K562 (cell line): ENCODE data around the gene AGFG1. TPM values are rescaled to one million over a fixed set of nuclear protein-coding genes. Genes with fewer than 3 reads are reported as not detected.

Experiments used
- BHLHE40 ChIP-seq: IDR thresholded peaks from 2 replicates; pipeline ENCODE4 v1.6.1; 2011; ENCODE audit warnings: low read length, improper control_type of control experiment
- EGR1 ChIP-seq: fragments of 450-650 bp; conservative IDR thresholded peaks from 2 replicates; pipeline ENCODE4 v1.6.1; 2017; ENCODE audit warnings: mild to moderate bottlenecking
- EP400 ChIP-seq: fragments of 450-650 bp; IDR thresholded peaks from 2 replicates; pipeline ENCODE4 v1.6.1; 2017; ENCODE audit warnings: antibody characterized with exemption, mild to moderate bottlenecking, moderate library complexity
- ERF ChIP-seq: fragments of 450-650 bp; formaldehyde crosslinking; IDR thresholded peaks from 2 replicates; pipeline ENCODE4 v1.4.0; 2020; ENCODE audit warnings: mild to moderate bottlenecking, mixed read lengths
- GATAD2A ChIP-seq: fragments of 450-650 bp; IDR thresholded peaks from 2 replicates; pipeline ENCODE4 v1.6.1; 2017
- GTF2A2 ChIP-seq: IDR thresholded peaks from 2 replicates; pipeline ENCODE4 v1.6.1; 2016; ENCODE audit warnings: mild to moderate bottlenecking, missing genetic modification characterization, missing compliant biosample characterization
- HDAC2 ChIP-seq: fragments of 450-650 bp; IDR thresholded peaks from 2 replicates; pipeline ENCODE4 v1.6.1; 2016; ENCODE audit warnings: mild to moderate bottlenecking
- ILF3 ChIP-seq: fragments of 450-650 bp; IDR thresholded peaks from 2 replicates; pipeline ENCODE4 v1.6.1; 2018; ENCODE audit warnings: antibody characterized with exemption, mild to moderate bottlenecking, moderate library complexity, borderline replicate concordance
- MED1 ChIP-seq: sonication (generic); formaldehyde crosslinking; IDR thresholded peaks from 2 replicates; pipeline ENCODE4 v1.8.1; 2023; ENCODE audit warnings: missing genetic modification reagents, borderline replicate concordance
- MTF1 ChIP-seq: fragments of 250-450 bp; sonication (Bioruptor Pico); IDR thresholded peaks from 2 replicates; pipeline ENCODE4 v1.9.0; 2021; ENCODE audit warnings: moderate library complexity, mild to moderate bottlenecking, inconsistent platforms, borderline replicate concordance
- RB1 ChIP-seq: fragments of 450-650 bp; IDR thresholded peaks from 2 replicates; pipeline ENCODE4 v1.6.1; 2017; ENCODE audit warnings: low read depth, mild to moderate bottlenecking
- RBM17 ChIP-seq: fragments of 200-400 bp; formaldehyde crosslinking; IDR thresholded peaks from 2 replicates; pipeline ENCODE4 v1.6.1; 2017; ENCODE audit warnings: low read depth, mild to moderate bottlenecking, low read length, borderline replicate concordance
- SIN3A ChIP-seq, 2 experiments: fragments of 150-350 bp in 1 of 2; IDR thresholded peaks; 2 replicates each; pipeline ENCODE4 v1.6.1; 2011 to 2016; ENCODE audit warnings: borderline replicate concordance in 2 of 2, low read depth in 2 of 2, low read length in 2 of 2, mild to moderate bottlenecking in 2 of 2, moderate library complexity in 2 of 2; ENCODE audit not compliant: control insufficient read depth in 1 of 2
- TAF7 ChIP-seq: fragments of 450-650 bp; IDR thresholded peaks from 2 replicates; pipeline ENCODE4 v1.6.1; 2016; ENCODE audit warnings: missing genetic modification characterization, missing compliant biosample characterization
- TOE1 ChIP-seq, 2 experiments: fragments of 450-650 bp in 1 of 2; sonication (generic) in 1 of 2; formaldehyde crosslinking in 1 of 2; IDR thresholded peaks; 2 replicates each; pipeline versions ENCODE4 v1.7.1 to v1.8.0; 2016 to 2022; ENCODE audit warnings: borderline replicate concordance in 2 of 2, mild to moderate bottlenecking in 2 of 2, antibody characterized with exemption in 1 of 2, inconsistent platforms in 1 of 2, low read depth in 1 of 2, missing genetic modification reagents in 1 of 2, moderate library complexity in 1 of 2
- ZNF274 ChIP-seq: IDR thresholded peaks from 2 replicates; pipeline ENCODE4 v1.6.1; 2011; ENCODE audit warnings: low read depth, mild to moderate bottlenecking, low read length, moderate library complexity, borderline replicate concordance
- ZNF384 ChIP-seq: IDR thresholded peaks from 2 replicates; pipeline ENCODE4 v1.6.1; 2012; ENCODE audit warnings: low read depth, low read length, improper control_type of control experiment
- ZNF644 ChIP-seq: fragments of 200-800 bp; sonication (Bioruptor generic); IDR thresholded peaks from 2 replicates; pipeline ENCODE4 v1.6.1; 2016; ENCODE audit warnings: low read depth, missing genetic modification characterization, missing compliant biosample characterization
- polyA plus RNA-seq, 8 experiments: library from polyadenylated mRNA; depleted of rRNA in 4 of 8; stranded (reverse) in 5 of 8; unstranded in 3 of 8; fragments of >200 nt; fragmentation: Nextera tagmentation in 2 of 8; fragmentation: Illumina TruSeq in 1 of 8; extraction: Ambion mirVana in 2 of 8; extraction: Trizol in 1 of 8; gene quantifications; 2 replicates each; pipeline versions ENCODE4 v1.2.1 to v1.2.3, GENCODE V29; 2011 to 2014; ENCODE audit warnings: inconsistent platforms in 1 of 8, missing spikeins in 1 of 8
- total RNA-seq, 7 experiments: library from RNA; depleted of rRNA in 6 of 7; stranded (reverse); fragments of >200 nt in 6 of 7; fragmentation: Illumina TruSeq in 2 of 7; extraction: Trizol in 2 of 7; gene quantifications; 2 replicates each; pipeline versions ENCODE4 v1.2.1 to v1.2.3, GENCODE V29; 2011 to 2021; ENCODE audit warnings: low replicate concordance in 1 of 7
- TF ChIP-seq, protein P1 (sequence below): sonication (generic); formaldehyde crosslinking; IDR thresholded peaks from 2 replicates; pipeline ENCODE4 v1.8.0; 2022; ENCODE audit warnings: mild to moderate bottlenecking, missing genetic modification reagents
- TF ChIP-seq, protein P2 (sequence below), 2 experiments: fragments of 200-800 bp in 1 of 2; sonication (Bioruptor generic) in 1 of 2; sonication (generic) in 1 of 2; formaldehyde crosslinking in 1 of 2; IDR thresholded peaks in 1 of 2; conservative IDR thresholded peaks in 1 of 2; 2 replicates each; pipeline versions ENCODE4 v1.5.0 to v1.6.1; 2016 to 2020; ENCODE audit warnings: missing compliant biosample characterization in 1 of 2, missing genetic modification characterization in 1 of 2, missing genetic modification reagents in 1 of 2
- TF ChIP-seq, protein P3 (sequence below): sonication (generic); formaldehyde crosslinking; IDR thresholded peaks from 2 replicates; pipeline ENCODE4 v1.8.1; 2023; ENCODE audit warnings: mild to moderate bottlenecking, missing genetic modification reagents, moderate library complexity
- TF ChIP-seq, protein P4 (sequence below): fragments of 200-800 bp; sonication (Bioruptor generic); IDR thresholded peaks from 2 replicates; pipeline ENCODE4 v1.6.1; 2017; ENCODE audit warnings: missing genetic modification characterization, missing compliant biosample characterization

AGFG1 gene
- total and polyA plus RNA-seq, 9 of the 15 experiments (the other 6 are each of a cell fraction or from before 2014, with no cell fraction given) = 11.2 to 97.5 (median 36.0) TPM

DNA sequence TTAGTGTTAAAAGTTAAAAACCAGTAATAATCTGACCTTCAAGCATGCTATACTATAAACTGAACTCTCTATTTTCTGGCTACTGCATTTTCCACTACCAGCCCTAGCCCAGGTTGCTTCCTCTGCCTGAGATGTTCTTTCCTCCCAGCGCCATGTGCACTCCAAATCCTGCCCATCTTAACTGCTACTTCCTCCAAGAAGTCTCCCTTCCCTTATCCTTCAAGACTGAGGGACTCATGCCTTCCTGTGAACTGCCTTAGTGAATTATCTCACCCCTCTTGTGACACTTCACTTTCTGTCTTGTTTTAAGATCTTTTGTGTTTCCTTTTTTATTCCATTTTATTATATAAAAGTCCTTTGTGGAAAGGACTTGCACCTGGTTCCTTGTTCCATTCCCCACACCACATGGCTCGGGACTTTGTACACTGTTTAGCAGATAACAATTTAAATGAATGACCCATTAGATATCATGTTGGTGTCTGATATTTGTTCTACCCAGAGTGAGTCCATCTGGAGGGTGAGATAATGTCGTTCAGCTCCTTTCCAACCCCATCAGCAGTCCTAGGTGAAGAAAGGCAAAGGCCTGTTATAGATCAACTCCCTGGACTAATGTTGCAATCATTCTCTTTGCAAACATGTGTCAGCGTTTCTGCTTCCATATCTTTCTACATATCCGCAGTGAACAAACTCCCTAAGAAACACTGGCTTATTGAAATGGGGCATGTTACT is 20.9 kb upstream of the AGFG1 start (continued):
- TF ChIP-seq, protein P1, sequence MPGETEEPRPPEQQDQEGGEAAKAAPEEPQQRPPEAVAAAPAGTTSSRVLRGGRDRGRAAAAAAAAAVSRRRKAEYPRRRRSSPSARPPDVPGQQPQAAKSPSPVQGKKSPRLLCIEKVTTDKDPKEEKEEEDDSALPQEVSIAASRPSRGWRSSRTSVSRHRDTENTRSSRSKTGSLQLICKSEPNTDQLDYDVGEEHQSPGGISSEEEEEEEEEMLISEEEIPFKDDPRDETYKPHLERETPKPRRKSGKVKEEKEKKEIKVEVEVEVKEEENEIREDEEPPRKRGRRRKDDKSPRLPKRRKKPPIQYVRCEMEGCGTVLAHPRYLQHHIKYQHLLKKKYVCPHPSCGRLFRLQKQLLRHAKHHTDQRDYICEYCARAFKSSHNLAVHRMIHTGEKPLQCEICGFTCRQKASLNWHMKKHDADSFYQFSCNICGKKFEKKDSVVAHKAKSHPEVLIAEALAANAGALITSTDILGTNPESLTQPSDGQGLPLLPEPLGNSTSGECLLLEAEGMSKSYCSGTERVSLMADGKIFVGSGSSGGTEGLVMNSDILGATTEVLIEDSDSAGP (CRISPR knock-in tag) = no peak
- no peak for TF ChIP-seq MTF1 (CRISPR knock-in tag)
- TF ChIP-seq RBM17 = no peak
- TF ChIP-seq, protein P2, sequence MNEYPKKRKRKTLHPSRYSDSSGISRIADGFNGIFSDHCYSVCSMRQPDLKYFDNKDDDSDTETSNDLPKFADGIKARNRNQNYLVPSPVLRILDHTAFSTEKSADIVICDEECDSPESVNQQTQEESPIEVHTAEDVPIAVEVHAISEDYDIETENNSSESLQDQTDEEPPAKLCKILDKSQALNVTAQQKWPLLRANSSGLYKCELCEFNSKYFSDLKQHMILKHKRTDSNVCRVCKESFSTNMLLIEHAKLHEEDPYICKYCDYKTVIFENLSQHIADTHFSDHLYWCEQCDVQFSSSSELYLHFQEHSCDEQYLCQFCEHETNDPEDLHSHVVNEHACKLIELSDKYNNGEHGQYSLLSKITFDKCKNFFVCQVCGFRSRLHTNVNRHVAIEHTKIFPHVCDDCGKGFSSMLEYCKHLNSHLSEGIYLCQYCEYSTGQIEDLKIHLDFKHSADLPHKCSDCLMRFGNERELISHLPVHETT (CRISPR knock-in tag; conservative IDR thresholded peaks at IDR 0.05 in 1 of 2, IDR thresholded peaks at IDR 0.05 in 1 of 2) = peak in 1 of 2 experiments; percentile 70; a peak in 2 of 4 replicates
- no peak for TF ChIP-seq ERF (CRISPR knock-in tag)
- TF ChIP-seq TAF7 (tag) = no peak
- no peak for TF ChIP-seq ILF3
- 0 out of 2 replicates have a peak, but pooled peaks have one; percentile 62 for TF ChIP-seq ZNF274
- TF ChIP-seq BHLHE40 = peak; percentile 71
- peak; percentile 89 for TF ChIP-seq HDAC2
- TF ChIP-seq ZNF644 (tag) = peak; percentile 93
- TF ChIP-seq ZNF384 = peak; percentile 7; the same call in 1 of the 2 replicates
- peak; percentile 85 for TF ChIP-seq GATAD2A
- no peak for TF ChIP-seq SIN3A (IDR thresholded peaks at IDR 0.05; ENCODE audit: borderline replicate concordance in 2 of 2, control insufficient read depth in 1 of 2, low read depth in 2 of 2, low read length in 2 of 2)
- TF ChIP-seq, protein P3, sequence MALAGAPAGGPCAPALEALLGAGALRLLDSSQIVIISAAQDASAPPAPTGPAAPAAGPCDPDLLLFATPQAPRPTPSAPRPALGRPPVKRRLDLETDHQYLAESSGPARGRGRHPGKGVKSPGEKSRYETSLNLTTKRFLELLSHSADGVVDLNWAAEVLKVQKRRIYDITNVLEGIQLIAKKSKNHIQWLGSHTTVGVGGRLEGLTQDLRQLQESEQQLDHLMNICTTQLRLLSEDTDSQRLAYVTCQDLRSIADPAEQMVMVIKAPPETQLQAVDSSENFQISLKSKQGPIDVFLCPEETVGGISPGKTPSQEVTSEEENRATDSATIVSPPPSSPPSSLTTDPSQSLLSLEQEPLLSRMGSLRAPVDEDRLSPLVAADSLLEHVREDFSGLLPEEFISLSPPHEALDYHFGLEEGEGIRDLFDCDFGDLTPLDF (CRISPR knock-in tag) = no peak
- no peak for TF ChIP-seq GTF2A2
- peak; percentile 83 for TF ChIP-seq EP400
- TF ChIP-seq TOE1 (IDR thresholded peaks at IDR 0.05; ENCODE audit: borderline replicate concordance) = no peak; the same call in 1 of the 2 replicates
- no peak for TF ChIP-seq TOE1 (CRISPR knock-in tag; IDR thresholded peaks at IDR 0.05; ENCODE audit: borderline replicate concordance, low read depth)
- 0 out of 2 replicates have a peak, but pooled peaks have one; percentile 12 for TF ChIP-seq EGR1
- no peak for TF ChIP-seq RB1
- TF ChIP-seq MED1 (CRISPR knock-in tag) = no peak
- TF ChIP-seq, protein P4, sequence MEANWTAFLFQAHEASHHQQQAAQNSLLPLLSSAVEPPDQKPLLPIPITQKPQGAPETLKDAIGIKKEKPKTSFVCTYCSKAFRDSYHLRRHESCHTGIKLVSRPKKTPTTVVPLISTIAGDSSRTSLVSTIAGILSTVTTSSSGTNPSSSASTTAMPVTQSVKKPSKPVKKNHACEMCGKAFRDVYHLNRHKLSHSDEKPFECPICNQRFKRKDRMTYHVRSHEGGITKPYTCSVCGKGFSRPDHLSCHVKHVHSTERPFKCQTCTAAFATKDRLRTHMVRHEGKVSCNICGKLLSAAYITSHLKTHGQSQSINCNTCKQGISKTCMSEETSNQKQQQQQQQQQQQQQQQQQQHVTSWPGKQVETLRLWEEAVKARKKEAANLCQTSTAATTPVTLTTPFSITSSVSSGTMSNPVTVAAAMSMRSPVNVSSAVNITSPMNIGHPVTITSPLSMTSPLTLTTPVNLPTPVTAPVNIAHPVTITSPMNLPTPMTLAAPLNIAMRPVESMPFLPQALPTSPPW = peak; percentile 69
